Vein endothelial cell (primary cell): Measurements from ENCODE around the gene UTP4. TPM values are rescaled to one million over a fixed set of nuclear protein-coding genes. Genes with fewer than 3 reads are reported as not detected.

Experiments
- small RNA-seq: library from RNA; depleted of rRNA; stranded (forward); fragments of <200 nt; gene quantifications from one replicate; pipeline ENCODE3, GENCODE V24; 2012
- total RNA-seq: library from RNA; depleted of rRNA; stranded (reverse); fragments of >200 nt; gene quantifications from 2 replicates; pipeline ENCODE4 v1.2.3, GENCODE V29; 2012

The UTP4 gene
- total RNA-seq = 21.9 and 27.2 TPM in 2 replicates

GRCh38 chr16:69132424-69133252 is at the start of gene UTP4, which contains the start of gene CHTF8:
Gene UTP4, plus strand, starts transcription at chr16:69132649. Its CDS starts 811 bp downstream, at chr16:69133460.
Gene CHTF8, minus strand, starts transcription at chr16:69132588. Its CDS starts 11,130 bp downstream, at chr16:69121458.

GRCh38 chr16:69105501-69106361 is 26.7 kb upstream of the UTP4 start, which contains the start of gene HAS3:
Gene HAS3, plus strand, starts transcription at chr16:69105653. Its CDS starts 3,743 bp downstream, at chr16:69109396.

DNA sequence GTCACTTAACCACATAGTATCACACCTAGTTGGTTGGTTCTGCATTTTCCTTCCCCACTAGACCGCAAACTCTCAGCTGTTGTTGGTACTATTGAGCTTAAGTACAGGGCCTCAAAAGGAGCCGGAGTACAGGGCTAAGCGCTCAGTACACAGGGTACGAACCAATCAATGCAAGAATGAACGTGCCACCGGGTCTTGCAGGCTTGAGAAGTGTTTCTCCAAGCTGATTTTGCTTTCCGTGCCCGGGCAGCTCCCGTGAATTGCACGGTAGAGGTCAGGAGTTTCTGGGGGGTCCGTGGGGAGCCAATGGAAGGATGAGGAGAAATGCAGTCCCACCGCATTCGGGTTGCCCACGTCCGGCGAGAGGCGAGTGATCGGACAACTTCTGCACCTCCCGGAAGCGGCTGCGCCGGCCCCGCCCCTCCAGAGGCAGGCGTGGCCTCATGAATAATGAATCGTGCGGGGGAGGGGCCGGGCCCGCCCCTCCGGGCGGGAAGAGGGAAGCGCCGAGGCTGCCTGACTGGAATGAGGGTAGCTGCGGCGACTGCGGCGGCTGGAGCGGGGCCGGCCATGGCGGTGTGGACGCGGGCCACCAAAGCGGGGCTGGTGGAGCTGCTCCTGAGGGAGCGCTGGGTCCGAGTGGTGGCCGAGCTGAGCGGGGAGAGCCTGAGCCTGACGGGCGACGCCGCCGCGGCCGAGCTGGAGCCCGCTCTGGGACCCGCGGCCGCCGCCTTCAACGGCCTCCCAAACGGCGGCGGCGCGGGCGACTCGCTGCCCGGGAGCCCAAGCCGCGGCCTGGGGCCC is 54.4 kb downstream of the UTP4 start, which contains the start of gene SNTB2:
TSS of gene SNTB2 (plus strand) at position 523 of the 804 bp plus-strand sequence. CDS start at position 526, 3 bp downstream.

Small RNA genes within 50 kb of the gene (small RNA-seq; reads per million reads assigned to genes)
- gene RF00019 = not detected
- gene RNU6-22P = 0.66 reads per million, percentile 42 among the genes with 10 or more reads in this experiment

Other genes with a start within 250 kb of the UTP4 start
- 1.3 and 1.8 TPM in 2 replicates for gene HAS3, start 27.0 kb upstream of the UTP4 start, total RNA-seq
- 126 and 131 TPM in 2 replicates for gene CHTF8, start 61 bp upstream of the UTP4 start, total RNA-seq
- 76.1 and 87.1 TPM in 2 replicates for gene SNTB2, start 54.5 kb downstream of the UTP4 start, total RNA-seq
- gene VPS4A, start 178.7 kb downstream of the UTP4 start, total RNA-seq = 45.1 and 46.9 TPM in 2 replicates
- 9.6 and 12.4 TPM in 2 replicates for gene PDF, start 197.9 kb downstream of the UTP4 start, total RNA-seq
- 36.1 and 36.9 TPM in 2 replicates for gene COG8, start 206.9 kb downstream of the UTP4 start, total RNA-seq
- gene NIP7, start 207.1 kb downstream of the UTP4 start, total RNA-seq = 28.7 and 36.7 TPM in 2 replicates
- gene TMED6, start 219.1 kb downstream of the UTP4 start, total RNA-seq = 0.19 TPM in 1 of 2 replicates, not detected in the other